Uterus (tissue), 4 donors: ENCODE measurements around the gene XIRP2. TPM values are rescaled to one million over a fixed set of nuclear protein-coding genes. Genes with fewer than 3 reads are reported as not detected.

Experiments
- DNase-seq, 2 donors: peaks; one replicate each; pipeline ENCODE4 v3.0.0-alpha.2; 2019 to 2020
- H3K27ac ChIP-seq, 2 donors: fragments of 200-600 bp; sonication (generic); 1 replicate in 1 of 2; 2 replicates in 1 of 2; pipeline ENCODE4 v1.5.1; 2016 to 2018
- H3K27me3 ChIP-seq, 2 donors: fragments of 200-600 bp; sonication (generic); one replicate each; pipeline ENCODE4 v1.5.1; 2018 to 2019; ENCODE audit warnings: control low read depth in 1 of 2
- H3K36me3 ChIP-seq, 2 donors: fragments of 200-600 bp; sonication (generic); one replicate each; pipeline ENCODE4 v1.5.1; 2019; ENCODE audit warnings: control low read depth in 1 of 2
- H3K4me1 ChIP-seq, 2 donors: fragments of 200-600 bp; sonication (generic); one replicate each; pipeline ENCODE4 v1.5.1; 2018 to 2019; ENCODE audit warnings: control low read depth in 1 of 2
- H3K4me3 ChIP-seq, 2 donors: fragments of 200-600 bp; sonication (generic); 1 replicate in 1 of 2; 2 replicates in 1 of 2; pipeline ENCODE4 v1.5.1; 2018 to 2019; ENCODE audit warnings: mild to moderate bottlenecking in 1 of 2
- H3K9me3 ChIP-seq, 2 donors: fragments of 200-600 bp; sonication (generic); one replicate each; pipeline ENCODE4 v1.5.1; 2019; ENCODE audit warnings: control low read depth in 1 of 2
- CTCF ChIP-seq, 4 experiments: fragments of 200-600 bp in 2 of 4; fragments of 450-650 bp in 2 of 4; sonication (generic) in 2 of 4; IDR thresholded peaks; one replicate each; pipeline ENCODE4 v1.5.1; 2016 to 2019; ENCODE audit warnings: antibody characterized with exemption in 4 of 4, mild to moderate bottlenecking in 2 of 4, moderate library complexity in 1 of 4
- POLR2A ChIP-seq, 2 donors: fragments of 450-650 bp; IDR thresholded peaks; one replicate each; pipeline ENCODE4 v1.6.1; 2016; ENCODE audit warnings: antibody characterized with exemption in 2 of 2, mild to moderate bottlenecking in 1 of 2, moderate library complexity in 1 of 2
- intact Hi-C: fragments of 100-400 bp; cut with DNase I; formaldehyde crosslinking; loops from one replicate; pipeline ENCODE4 v1.15.1; 2023; ENCODE audit warnings: low total_unique reads
- total RNA-seq, 4 donors: library from RNA; depleted of rRNA in 3 of 4; stranded (reverse); fragments of >200 nt in 3 of 4; gene quantifications; one replicate each; pipeline versions ENCODE4 v1.1.0 to v1.2.4, GENCODE V29; 2014 to 2023
- donor health status: DM: yes; HTN: yes; CAD: no.

Gene XIRP2
- total RNA-seq, 4 donors from 2014 or later, result 0.49 to 0.55 TPM; not detected in 2

- intact Hi-C loops, result no loop called here
- Histone ChIP-seq H3K27ac (no peak overlapping the region), H3K27me3 (no peaks in the 10 kb centered on the region), H3K4me3 (no peak overlapping the region), H3K36me3 (no peaks in the 10 kb centered on the region), H3K4me1 (no peaks in the 10 kb centered on the region), H3K9me3 (no peaks in the 10 kb centered on the region)
- DNase-seq, result no peak
- TF ChIP-seq POLR2A (IDR thresholded peaks at IDR 0.05) (no peak), CTCF (IDR thresholded peaks at IDR 0.05) (no peak)
Observed at GRCh38 chr2:167187049-167187727, 298.9 kb downstream of the XIRP2 start.

GRCh38 chr2:167187978-167188967 is 300.0 kb downstream of the XIRP2 start:
- intact Hi-C loops, result no loop called here
- no peaks in the 10 kb centered on the region for H3K9me3 ChIP-seq
- H3K4me3 ChIP-seq, result no peak overlapping the region
- no peak overlapping the region for H3K27ac ChIP-seq
- H3K27me3 ChIP-seq, result no peaks in the 10 kb centered on the region
- TF ChIP-seq CTCF (IDR thresholded peaks at IDR 0.05) (no peak), POLR2A (IDR thresholded peaks at IDR 0.05) (no peak)
- H3K36me3 ChIP-seq, result no peaks in the 10 kb centered on the region
- no peaks in the 10 kb centered on the region for H3K4me1 ChIP-seq
- no peak for DNase-seq

- DNase-seq, result no peak
- TF ChIP-seq CTCF (IDR thresholded peaks at IDR 0.05), result no peak
- no peak for TF ChIP-seq POLR2A (IDR thresholded peaks at IDR 0.05)
- no peaks in the 10 kb centered on the region for H3K27me3 ChIP-seq
- H3K27ac ChIP-seq, result no peak overlapping the region
- no peaks in the 10 kb centered on the region for H3K9me3 ChIP-seq
- H3K36me3 ChIP-seq, result no peaks in the 10 kb centered on the region
- no peak overlapping the region for H3K4me3 ChIP-seq
- intact Hi-C loops, result no loop called here
- H3K4me1 ChIP-seq, result no peaks in the 10 kb centered on the region
Observed at GRCh38 chr2:167190053-167190452, 301.8 kb downstream of the XIRP2 start.

GRCh38 chr2:167191588-167191987 is 303.3 kb downstream of the XIRP2 start:
- TF ChIP-seq POLR2A (IDR thresholded peaks at IDR 0.05), result no peak
- no peak for TF ChIP-seq CTCF (IDR thresholded peaks at IDR 0.05)
- no peaks in the 10 kb centered on the region for H3K36me3 ChIP-seq
- no peaks in the 10 kb centered on the region for H3K4me1 ChIP-seq
- no peaks in the 10 kb centered on the region for H3K27me3 ChIP-seq
- intact Hi-C loops, result no loop called here
- H3K9me3 ChIP-seq, result no peaks in the 10 kb centered on the region
- H3K27ac ChIP-seq, result no peak overlapping the region
- no peak overlapping the region for H3K4me3 ChIP-seq
- DNase-seq, result no peak

- Histone ChIP-seq H3K4me3 (no peak overlapping the region), H3K36me3 (no peaks in the 10 kb centered on the region), H3K9me3 (no peaks in the 10 kb centered on the region), H3K27ac (no peak overlapping the region), H3K4me1 (no peaks in the 10 kb centered on the region), H3K27me3 (no peaks in the 10 kb centered on the region)
- TF ChIP-seq CTCF (IDR thresholded peaks at IDR 0.05) (no peak), POLR2A (IDR thresholded peaks at IDR 0.05) (no peak)
- intact Hi-C loops, result no loop called here
- DNase-seq, result no peak
Observed at GRCh38 chr2:167192833-167193232, 304.6 kb downstream of the XIRP2 start.
